Peyer's patch (tissue), 4 donors: ENCODE measurements around the gene ZMYND12.

Experiments used
- POLR2A ChIP-seq, 2 donors: fragments of 450-650 bp; IDR thresholded peaks; one replicate each; pipeline ENCODE4 v1.5.1; 2017; ENCODE audit warnings: antibody characterized with exemption in 2 of 2, mild to moderate bottlenecking in 2 of 2, moderate library complexity in 2 of 2
- TF ChIP-seq, protein P1 (sequence below), 6 experiments: fragments of 450-650 bp in 4 of 6; fragments of 200-600 bp in 2 of 6; sonication (generic) in 1 of 6; IDR thresholded peaks; one replicate each; pipeline ENCODE4 v1.5.1; 2017 to 2019; ENCODE audit warnings: antibody characterized with exemption in 6 of 6, mild to moderate bottlenecking in 3 of 6, moderate library complexity in 1 of 6

DNA sequence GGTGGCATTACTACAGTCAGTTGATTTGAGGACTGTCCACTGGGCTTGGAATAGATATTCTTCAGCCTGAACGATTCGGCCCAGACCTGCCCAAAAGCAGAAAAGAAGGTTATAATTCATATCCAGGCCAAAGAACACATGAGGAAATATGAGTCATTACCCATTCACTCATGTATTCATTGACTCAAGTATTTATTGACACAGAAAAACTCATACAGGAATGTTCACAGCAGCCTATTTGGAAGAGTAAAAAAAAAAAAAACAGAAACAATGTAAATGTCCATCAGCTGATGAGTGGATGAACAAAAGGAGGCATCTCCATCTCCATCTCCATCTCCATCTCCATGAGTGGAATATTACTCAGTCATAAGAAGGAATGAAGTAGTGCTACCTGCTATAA is 15.9 kb downstream of the ZMYND12 start:
- TF ChIP-seq, protein P1, sequence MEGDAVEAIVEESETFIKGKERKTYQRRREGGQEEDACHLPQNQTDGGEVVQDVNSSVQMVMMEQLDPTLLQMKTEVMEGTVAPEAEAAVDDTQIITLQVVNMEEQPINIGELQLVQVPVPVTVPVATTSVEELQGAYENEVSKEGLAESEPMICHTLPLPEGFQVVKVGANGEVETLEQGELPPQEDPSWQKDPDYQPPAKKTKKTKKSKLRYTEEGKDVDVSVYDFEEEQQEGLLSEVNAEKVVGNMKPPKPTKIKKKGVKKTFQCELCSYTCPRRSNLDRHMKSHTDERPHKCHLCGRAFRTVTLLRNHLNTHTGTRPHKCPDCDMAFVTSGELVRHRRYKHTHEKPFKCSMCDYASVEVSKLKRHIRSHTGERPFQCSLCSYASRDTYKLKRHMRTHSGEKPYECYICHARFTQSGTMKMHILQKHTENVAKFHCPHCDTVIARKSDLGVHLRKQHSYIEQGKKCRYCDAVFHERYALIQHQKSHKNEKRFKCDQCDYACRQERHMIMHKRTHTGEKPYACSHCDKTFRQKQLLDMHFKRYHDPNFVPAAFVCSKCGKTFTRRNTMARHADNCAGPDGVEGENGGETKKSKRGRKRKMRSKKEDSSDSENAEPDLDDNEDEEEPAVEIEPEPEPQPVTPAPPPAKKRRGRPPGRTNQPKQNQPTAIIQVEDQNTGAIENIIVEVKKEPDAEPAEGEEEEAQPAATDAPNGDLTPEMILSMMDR (IDR thresholded peaks at IDR 0.05), result no peak
- TF ChIP-seq POLR2A (IDR thresholded peaks at IDR 0.05), result no peak
